WTC11 (cell line): Measurements from ENCODE around the gene ABCB8. TPM values are rescaled to one million over a fixed set of nuclear protein-coding genes. Genes with fewer than 3 reads are reported as not detected.

Source experiments
- ATF1 ChIP-seq: sonication (generic); formaldehyde crosslinking; IDR thresholded peaks from 2 replicates; pipeline ENCODE4 v1.8.1; 2023; ENCODE audit warnings: mild to moderate bottlenecking, moderate library complexity, missing genetic modification reagents
- CREB1 ChIP-seq: sonication (generic); formaldehyde crosslinking; IDR thresholded peaks from 2 replicates; pipeline ENCODE4 v1.8.0; 2023; ENCODE audit warnings: mild to moderate bottlenecking, missing genetic modification reagents
- CREM ChIP-seq: sonication (generic); formaldehyde crosslinking; IDR thresholded peaks from 2 replicates; pipeline ENCODE4 v1.8.1; 2022; ENCODE audit warnings: mild to moderate bottlenecking, missing genetic modification reagents, moderate library complexity
- EMX1 ChIP-seq: fragments of 250-450 bp; sonication (Bioruptor Pico); IDR thresholded peaks from 2 replicates; pipeline ENCODE4 v1.8.0; 2021; ENCODE audit warnings: mild to moderate bottlenecking
- GABPB1 ChIP-seq: sonication (generic); formaldehyde crosslinking; IDR thresholded peaks from 2 replicates; pipeline ENCODE4 v1.8.1; 2023; ENCODE audit warnings: mild to moderate bottlenecking, missing genetic modification reagents
- GTF2I ChIP-seq: fragments of 250-450 bp; sonication (Bioruptor Pico); conservative IDR thresholded peaks from 2 replicates; pipeline ENCODE4 v1.4.0; 2021; ENCODE audit warnings: mild to moderate bottlenecking
- KAT7 ChIP-seq: sonication (generic); formaldehyde crosslinking; IDR thresholded peaks from 2 replicates; pipeline ENCODE4 v1.8.1; 2023; ENCODE audit warnings: missing genetic modification reagents, mild to moderate bottlenecking, borderline replicate concordance
- MXD4 ChIP-seq: fragments of 250-450 bp; sonication (Bioruptor Pico); IDR thresholded peaks from 2 replicates; pipeline ENCODE4 v1.8.0; 2021; ENCODE audit warnings: mild to moderate bottlenecking, moderate library complexity, borderline replicate concordance
- MYBL2 ChIP-seq: sonication (generic); formaldehyde crosslinking; IDR thresholded peaks from 2 replicates; pipeline ENCODE4 v1.8.1; 2023; ENCODE audit warnings: mild to moderate bottlenecking, moderate library complexity, missing genetic modification reagents
- RELA ChIP-seq: sonication (generic); formaldehyde crosslinking; IDR thresholded peaks from 2 replicates; pipeline ENCODE4 v1.8.1; 2022; ENCODE audit warnings: missing genetic modification reagents, mild to moderate bottlenecking, borderline replicate concordance
- SMAD3 ChIP-seq: sonication (generic); formaldehyde crosslinking; IDR thresholded peaks from 2 replicates; pipeline ENCODE4 v1.8.0; 2022; ENCODE audit warnings: missing genetic modification reagents, mild to moderate bottlenecking, borderline replicate concordance
- TCF7 ChIP-seq: sonication (generic); formaldehyde crosslinking; IDR thresholded peaks from 2 replicates; pipeline ENCODE4 v1.8.0; 2022; ENCODE audit warnings: mild to moderate bottlenecking, low read depth, missing genetic modification reagents, moderate library complexity
- TP53 ChIP-seq: sonication (generic); formaldehyde crosslinking; IDR thresholded peaks from 2 replicates; pipeline ENCODE4 v1.8.1; 2023; ENCODE audit warnings: mild to moderate bottlenecking, missing genetic modification reagents
- ZNF121 ChIP-seq: sonication (generic); formaldehyde crosslinking; IDR thresholded peaks from 2 replicates; pipeline ENCODE4 v1.8.0; 2023; ENCODE audit warnings: missing genetic modification reagents
- ZNF317 ChIP-seq: sonication (generic); formaldehyde crosslinking; IDR thresholded peaks from 2 replicates; pipeline ENCODE4 v1.8.1; 2023; ENCODE audit warnings: low read depth, mild to moderate bottlenecking, moderate library complexity, missing genetic modification reagents, borderline replicate concordance
- ZNF416 ChIP-seq: fragments of 250-450 bp; sonication (Bioruptor Pico); IDR thresholded peaks from 2 replicates; pipeline ENCODE4 v1.9.0; 2021; ENCODE audit warnings: mild to moderate bottlenecking, inconsistent platforms
- ZNF423 ChIP-seq: fragments of 250-450 bp; sonication (Bioruptor Pico); IDR thresholded peaks from 2 replicates; pipeline ENCODE4 v2.1.2; 2022; ENCODE audit warnings: mild to moderate bottlenecking, moderate library complexity
- ZNF671 ChIP-seq: fragments of 250-450 bp; sonication (Bioruptor Pico); IDR thresholded peaks from 2 replicates; pipeline ENCODE4 v1.8.0; 2021; ENCODE audit warnings: mild to moderate bottlenecking
- total RNA-seq: library from RNA; stranded (reverse); gene quantifications from 3 replicates; pipeline ENCODE4 v1.2.3, GENCODE V29; 2021
- TF ChIP-seq, protein P1 (sequence below): fragments of 250-450 bp; sonication (Bioruptor Pico); conservative IDR thresholded peaks from 2 replicates; pipeline ENCODE4 v1.9.0; 2021; ENCODE audit warnings: mild to moderate bottlenecking
- TF ChIP-seq, protein P2 (sequence below): fragments of 250-450 bp; sonication (Bioruptor Pico); IDR thresholded peaks from 2 replicates; pipeline ENCODE4 v1.8.0; 2021; ENCODE audit warnings: mild to moderate bottlenecking
- TF ChIP-seq, protein P3 (sequence below): sonication (generic); formaldehyde crosslinking; IDR thresholded peaks from 2 replicates; pipeline ENCODE4 v1.8.1; 2023; ENCODE audit warnings: mild to moderate bottlenecking, missing genetic modification reagents, moderate library complexity
- TF ChIP-seq, protein P4 (sequence below): sonication (generic); formaldehyde crosslinking; IDR thresholded peaks from 2 replicates; pipeline ENCODE4 v1.8.0; 2023; ENCODE audit warnings: mild to moderate bottlenecking, missing genetic modification reagents
- TF ChIP-seq, protein P5 (sequence below): fragments of 250-450 bp; sonication (Bioruptor Pico); IDR thresholded peaks from 2 replicates; pipeline ENCODE4 v1.9.0; 2021; ENCODE audit warnings: moderate library complexity, mild to moderate bottlenecking, inconsistent platforms, borderline replicate concordance

Gene ABCB8
- total RNA-seq, 1 experiment from 2014 or later: 35.9 TPM

DNA sequence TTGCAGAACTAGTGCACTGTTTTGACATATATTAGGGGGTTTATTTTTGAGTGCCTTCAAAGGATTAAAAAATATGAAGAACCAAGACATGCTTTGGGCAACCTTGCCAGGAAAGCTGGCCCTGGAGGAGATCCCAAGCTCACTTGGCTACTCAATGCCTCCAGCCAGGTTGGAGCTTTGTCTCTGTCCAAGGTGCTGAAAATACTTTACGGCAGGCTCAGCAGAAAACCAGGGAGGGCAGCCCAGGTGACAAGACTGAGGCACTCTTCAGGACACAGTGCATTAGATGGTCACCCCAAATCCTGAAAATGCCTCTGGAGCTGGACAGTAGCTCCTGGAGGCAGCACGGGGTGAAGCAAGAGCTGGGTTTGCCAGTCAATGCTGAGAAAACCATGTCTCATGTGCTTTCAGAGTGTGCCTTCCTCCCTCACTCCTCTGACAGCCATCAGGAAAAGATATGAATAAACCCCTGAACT, 44.3 kb upstream of the ABCB8 start (continued):
- TF ChIP-seq, protein P1, sequence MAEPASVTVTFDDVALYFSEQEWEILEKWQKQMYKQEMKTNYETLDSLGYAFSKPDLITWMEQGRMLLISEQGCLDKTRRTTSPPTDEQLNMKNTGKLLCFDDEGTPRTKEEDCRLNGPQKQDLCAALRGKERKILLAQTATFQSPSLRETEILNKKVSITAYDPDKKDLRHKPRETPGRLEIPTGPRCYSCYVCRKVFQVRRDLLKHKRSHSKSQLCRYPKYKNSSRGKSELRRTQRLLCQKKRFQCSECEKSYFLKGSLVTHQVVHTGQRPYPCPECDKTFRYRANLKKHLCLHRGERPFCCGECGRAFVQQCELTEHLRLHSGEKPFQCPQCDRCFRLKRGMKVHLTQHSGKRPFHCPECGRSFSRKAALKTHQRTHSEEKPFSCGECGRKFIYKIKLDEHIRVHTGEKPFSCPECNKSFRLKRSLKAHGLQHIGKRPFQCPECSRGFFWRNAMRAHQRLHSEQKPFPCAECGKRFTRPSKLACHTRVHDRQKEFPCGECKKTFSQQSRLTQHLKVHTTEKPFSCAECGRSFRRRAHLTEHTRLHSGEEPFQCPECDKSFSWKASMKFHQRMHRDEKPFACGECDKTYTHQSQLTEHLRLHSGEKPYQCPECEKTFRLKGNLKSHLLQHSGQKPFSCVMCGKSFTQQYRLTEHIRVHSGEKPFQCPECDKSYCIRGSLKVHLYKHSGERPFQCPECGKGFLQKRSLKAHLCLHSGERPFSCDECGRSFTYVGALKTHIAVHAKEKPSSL (CRISPR knock-in tag): no peak
- TF ChIP-seq EMX1 (CRISPR knock-in tag) (no peak), ZNF671 (CRISPR knock-in tag) (no peak), GABPB1 (CRISPR knock-in tag) (no peak), ZNF121 (CRISPR knock-in tag) (no peak), RELA (CRISPR knock-in tag) (0 out of 2 replicates have a peak, but pooled peaks have one; percentile 23), MYBL2 (CRISPR knock-in tag) (0 out of 2 replicates have a peak, but pooled peaks have one; percentile 49), ZNF317 (CRISPR knock-in tag) (no peak), SMAD3 (peak; percentile 85; the same call in 1 of the 2 replicates), ATF1 (CRISPR knock-in tag) (no peak), ZNF423 (CRISPR knock-in tag) (no peak), MXD4 (no peak), TP53 (no peak), KAT7 (CRISPR knock-in tag) (no peak), TCF7 (no peak), CREM (CRISPR knock-in tag) (peak; percentile 62; the same call in 1 of the 2 replicates), GTF2I (no peak), ZNF416 (CRISPR knock-in tag) (no peak), CREB1 (0 out of 2 replicates have a peak, but pooled peaks have one; percentile 35)
- TF ChIP-seq, protein P2, sequence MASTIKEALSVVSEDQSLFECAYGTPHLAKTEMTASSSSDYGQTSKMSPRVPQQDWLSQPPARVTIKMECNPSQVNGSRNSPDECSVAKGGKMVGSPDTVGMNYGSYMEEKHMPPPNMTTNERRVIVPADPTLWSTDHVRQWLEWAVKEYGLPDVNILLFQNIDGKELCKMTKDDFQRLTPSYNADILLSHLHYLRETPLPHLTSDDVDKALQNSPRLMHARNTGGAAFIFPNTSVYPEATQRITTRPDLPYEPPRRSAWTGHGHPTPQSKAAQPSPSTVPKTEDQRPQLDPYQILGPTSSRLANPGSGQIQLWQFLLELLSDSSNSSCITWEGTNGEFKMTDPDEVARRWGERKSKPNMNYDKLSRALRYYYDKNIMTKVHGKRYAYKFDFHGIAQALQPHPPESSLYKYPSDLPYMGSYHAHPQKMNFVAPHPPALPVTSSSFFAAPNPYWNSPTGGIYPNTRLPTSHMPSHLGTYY: no peak
- TF ChIP-seq, protein P3, sequence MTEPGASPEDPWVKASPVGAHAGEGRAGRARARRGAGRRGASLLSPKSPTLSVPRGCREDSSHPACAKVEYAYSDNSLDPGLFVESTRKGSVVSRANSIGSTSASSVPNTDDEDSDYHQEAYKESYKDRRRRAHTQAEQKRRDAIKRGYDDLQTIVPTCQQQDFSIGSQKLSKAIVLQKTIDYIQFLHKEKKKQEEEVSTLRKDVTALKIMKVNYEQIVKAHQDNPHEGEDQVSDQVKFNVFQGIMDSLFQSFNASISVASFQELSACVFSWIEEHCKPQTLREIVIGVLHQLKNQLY: no peak
- TF ChIP-seq, protein P4, sequence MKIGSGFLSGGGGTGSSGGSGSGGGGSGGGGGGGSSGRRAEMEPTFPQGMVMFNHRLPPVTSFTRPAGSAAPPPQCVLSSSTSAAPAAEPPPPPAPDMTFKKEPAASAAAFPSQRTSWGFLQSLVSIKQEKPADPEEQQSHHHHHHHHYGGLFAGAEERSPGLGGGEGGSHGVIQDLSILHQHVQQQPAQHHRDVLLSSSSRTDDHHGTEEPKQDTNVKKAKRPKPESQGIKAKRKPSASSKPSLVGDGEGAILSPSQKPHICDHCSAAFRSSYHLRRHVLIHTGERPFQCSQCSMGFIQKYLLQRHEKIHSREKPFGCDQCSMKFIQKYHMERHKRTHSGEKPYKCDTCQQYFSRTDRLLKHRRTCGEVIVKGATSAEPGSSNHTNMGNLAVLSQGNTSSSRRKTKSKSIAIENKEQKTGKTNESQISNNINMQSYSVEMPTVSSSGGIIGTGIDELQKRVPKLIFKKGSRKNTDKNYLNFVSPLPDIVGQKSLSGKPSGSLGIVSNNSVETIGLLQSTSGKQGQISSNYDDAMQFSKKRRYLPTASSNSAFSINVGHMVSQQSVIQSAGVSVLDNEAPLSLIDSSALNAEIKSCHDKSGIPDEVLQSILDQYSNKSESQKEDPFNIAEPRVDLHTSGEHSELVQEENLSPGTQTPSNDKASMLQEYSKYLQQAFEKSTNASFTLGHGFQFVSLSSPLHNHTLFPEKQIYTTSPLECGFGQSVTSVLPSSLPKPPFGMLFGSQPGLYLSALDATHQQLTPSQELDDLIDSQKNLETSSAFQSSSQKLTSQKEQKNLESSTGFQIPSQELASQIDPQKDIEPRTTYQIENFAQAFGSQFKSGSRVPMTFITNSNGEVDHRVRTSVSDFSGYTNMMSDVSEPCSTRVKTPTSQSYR (CRISPR knock-in tag): peak; percentile 48; the same call in 1 of the 2 replicates
- TF ChIP-seq, protein P5, sequence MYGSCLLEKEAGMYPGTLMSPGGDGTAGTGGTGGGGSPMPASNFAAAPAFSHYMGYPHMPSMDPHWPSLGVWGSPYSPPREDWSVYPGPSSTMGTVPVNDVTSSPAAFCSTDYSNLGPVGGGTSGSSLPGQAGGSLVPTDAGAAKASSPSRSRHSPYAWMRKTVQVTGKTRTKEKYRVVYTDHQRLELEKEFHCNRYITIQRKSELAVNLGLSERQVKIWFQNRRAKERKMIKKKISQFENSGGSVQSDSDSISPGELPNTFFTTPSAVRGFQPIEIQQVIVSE (CRISPR knock-in tag): no peak
